Measurements from ENCODE around the gene HIP1. TPM values are rescaled to one million over a fixed set of nuclear protein-coding genes. Genes with fewer than 3 reads are reported as not detected.
"Not testable (repeated sequence)": the region's sequence is repeated elsewhere in the genome, so short reads cannot be mapped to it uniquely, and the experiment has no call there.

Gene HIP1
- total RNA-seq, 1 experiment from 2014 or later: 43.3 TPM

DNA sequence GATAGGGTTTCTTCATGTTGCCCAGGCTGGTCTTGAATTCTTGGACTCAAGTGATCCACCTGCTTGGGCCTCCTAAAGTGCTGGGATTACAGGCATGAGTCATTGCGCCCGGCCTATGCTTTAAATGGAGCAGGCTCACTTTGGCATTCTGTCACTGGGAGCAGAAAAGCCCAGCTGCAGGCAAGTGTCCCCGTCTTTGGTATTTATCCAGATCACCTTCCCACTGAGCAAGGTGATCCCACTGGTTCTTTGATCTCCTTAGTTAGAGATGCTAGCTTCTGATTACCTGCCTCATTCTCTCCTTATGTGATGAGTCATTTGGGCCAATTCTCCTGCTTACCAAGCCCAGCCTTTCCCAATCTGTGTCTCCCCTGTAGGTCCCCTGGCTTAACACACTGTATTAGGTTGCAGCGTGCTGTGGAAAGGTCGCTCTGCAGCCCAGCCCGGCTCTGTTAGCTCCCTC lies 207.4 kb downstream of the HIP1 start:
- peak; percentile 77 for DNase-seq (ENCODE audit: low read depth)

DNA sequence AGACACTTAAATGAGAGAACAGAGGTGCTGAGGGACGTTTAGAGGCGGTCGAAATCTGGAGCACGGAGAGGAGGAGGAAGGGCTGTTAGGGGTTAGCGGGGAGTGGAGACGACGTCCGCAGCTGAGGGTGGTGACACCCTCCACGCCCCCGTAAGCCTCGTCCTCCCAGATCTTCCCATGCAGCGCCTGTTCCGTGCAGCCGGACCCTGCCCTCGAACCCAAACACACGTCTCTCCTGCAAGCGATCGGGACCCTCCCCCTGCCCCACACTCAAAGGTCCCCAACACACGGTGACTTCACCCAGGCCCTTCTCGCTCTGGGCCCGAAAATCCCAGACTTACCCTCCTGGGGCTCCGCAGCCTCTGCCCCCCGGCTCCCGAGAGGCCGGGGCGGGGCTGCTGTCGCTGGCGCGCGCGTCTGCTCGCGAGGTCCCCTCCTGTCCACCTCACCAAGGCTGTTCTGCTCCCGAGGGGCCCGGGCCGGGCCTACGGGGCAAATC lies 211.5 kb downstream of the HIP1 start:
- peak; percentile 9 for DNase-seq (ENCODE audit: low read depth)

DNA sequence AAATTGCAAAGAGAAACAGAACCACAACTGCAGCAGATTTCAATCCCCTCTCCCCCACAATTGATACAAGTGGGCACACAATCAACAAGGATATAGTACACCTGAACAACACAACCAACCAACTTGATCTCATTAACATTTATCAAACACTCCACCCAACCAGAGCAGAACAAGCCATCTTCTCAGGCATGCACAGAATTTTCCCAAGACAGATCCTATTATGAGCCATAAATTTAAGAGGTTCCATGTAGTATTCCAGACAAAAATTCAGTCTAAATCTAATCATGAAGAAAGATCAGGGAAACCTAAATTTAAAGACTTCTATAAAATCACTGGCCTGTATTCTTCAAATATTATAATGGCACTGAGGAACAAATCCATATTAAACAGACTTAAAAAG lies 217.0 kb downstream of the HIP1 start:
- DNase-seq (ENCODE audit: low read depth): not testable (repeated sequence)

DNA sequence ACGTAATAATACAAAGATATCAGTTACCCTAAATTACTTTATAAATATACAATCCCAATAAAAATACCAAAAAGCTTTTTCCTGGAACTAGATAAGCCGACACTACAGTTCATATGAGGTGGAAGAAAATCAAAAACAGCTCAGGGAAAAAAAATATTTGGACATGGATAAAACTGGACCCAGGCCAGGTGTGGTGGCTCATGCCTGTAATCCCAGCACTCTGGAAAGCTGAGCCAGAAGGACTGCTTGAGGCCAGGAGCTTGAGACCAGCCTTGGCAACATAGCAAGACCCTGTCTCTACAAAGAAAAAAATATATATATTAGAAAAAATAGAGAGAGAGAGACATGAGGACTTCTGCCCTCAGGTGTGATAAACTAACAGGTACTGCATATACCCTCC lies 219.9 kb downstream of the HIP1 start:
- not testable (repeated sequence) for DNase-seq (ENCODE audit: low read depth)

DNA sequence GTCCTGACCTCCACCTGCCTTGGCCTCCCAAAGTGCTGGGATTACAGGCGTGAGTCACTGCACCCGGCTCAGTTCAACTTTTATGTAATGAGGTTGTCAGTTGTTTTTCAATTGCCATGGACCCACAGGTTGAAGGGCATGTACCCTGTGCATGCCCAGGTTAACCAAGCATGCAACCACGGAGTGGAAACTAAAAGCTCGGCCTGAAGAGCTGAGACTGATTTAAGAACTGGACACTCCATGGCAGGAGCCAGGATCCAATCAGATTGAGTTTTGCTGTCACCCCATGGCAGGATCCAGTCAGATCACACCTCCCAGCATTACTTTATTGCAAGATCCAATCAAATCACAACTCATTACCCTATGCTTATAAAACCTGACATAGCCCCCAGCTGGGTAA lies 229.7 kb downstream of the HIP1 start:
- DNase-seq (ENCODE audit: low read depth): not testable (repeated sequence)

DNA sequence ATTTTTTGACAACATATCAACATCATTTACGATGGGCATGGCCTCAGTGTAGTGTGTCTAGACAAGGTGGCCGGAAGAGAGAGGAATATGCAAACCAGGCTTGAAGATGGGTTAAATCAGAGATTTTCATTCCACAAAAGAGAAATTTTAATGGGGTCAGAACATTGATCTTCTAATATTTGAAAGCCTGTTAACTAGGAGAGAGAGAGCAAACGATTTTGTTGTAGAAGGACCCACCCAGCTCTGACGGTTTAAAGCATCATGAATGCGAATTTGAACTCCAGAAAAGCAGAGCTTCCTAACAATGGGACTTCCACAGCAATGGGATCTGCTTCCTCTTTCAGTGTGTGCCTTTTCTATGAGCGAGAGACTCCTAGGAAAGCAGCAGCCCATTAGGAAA lies 246.7 kb downstream of the HIP1 start, which contains the start of gene SPDYE5:
Gene SPDYE5, plus strand, starts transcription at position 301 of the 400 bp plus-strand sequence. CDS start 1,728 bp downstream, outside the sequence.
- not testable (repeated sequence) for DNase-seq (ENCODE audit: low read depth)

DNA sequence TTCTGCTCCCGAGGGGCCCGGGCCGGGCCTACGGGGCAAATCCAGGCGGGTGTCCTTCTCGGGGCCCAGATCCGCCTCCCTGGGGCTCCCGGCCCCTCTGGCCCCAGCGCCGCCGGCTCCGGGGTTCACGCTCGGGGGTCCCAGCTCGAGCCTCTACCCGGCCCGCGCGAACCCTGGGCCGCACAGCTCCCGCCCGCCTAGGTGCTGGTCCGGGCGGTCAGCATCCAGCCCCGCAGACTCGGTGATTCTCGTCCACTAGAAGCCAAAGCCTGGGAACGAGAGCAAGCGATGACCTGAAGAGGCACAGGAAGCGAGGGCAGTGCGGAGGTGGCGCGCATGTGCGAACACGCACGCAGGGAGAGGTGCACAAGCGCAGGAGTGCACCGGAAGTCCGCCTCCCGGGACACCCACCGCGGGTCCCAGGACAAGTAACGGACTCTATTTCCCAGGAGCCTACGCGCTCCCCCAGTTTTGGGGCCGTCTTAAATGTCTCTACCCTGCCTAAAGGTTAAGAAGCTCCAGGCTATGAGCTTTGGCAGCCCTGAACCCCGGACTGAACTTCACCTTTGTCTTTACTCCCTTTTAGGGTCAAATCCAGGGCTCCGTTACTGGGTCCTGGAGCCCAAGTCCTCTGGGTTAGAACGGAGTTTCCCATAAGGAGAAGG lies 252.6 kb downstream of the HIP1 start, which contains the start of gene POM121C:
Gene POM121C, minus strand, starts transcription at position 321 of the 665 bp plus-strand sequence. CDS start 44,803 bp downstream, outside the sequence.
- peak; percentile 93 for DNase-seq (ENCODE audit: low read depth)

DNA sequence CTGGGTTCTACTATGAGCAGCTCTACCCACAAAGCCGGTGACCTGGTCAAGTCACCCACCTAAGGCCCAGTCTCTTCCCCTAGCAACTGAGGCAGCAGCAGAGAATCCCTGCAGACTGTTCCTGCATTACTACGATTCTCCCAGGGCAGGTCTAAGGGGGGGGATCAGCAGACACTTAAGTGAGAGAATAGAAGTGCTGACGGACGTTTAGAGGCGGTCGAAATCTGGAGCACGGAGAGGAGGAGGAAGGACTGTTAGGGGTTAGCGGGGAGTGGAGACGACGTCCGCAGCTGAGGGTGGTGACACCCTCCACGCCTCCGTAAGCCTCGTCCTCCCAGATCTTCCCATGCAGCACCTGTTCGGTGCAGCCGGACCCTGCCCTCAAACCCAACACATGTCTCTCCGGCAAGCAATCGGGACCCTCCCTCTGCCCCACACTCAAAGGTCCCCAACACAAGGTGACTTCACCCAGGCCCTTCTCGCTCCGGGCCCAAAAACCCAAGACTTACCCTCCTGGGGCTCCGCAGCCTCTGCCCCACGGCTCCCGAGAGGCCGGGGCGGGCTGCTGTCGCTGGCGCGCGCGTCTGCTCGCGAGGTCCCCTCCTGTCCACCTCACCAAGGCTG lies 253.3 kb downstream of the HIP1 start:
- not testable (repeated sequence) for DNase-seq (ENCODE audit: low read depth)

Other genes with a start within 250 kb of the HIP1 start
- gene SPDYE5, start 246.6 kb downstream of the HIP1 start, total RNA-seq (2014; rRNA removed; shearing (Covaris generic)): not detected in 2 replicates
- 28.4 and 33.9 TPM in 2 replicates for gene CCL26, start 33.3 kb upstream of the HIP1 start, total RNA-seq (2014; rRNA removed; shearing (Covaris generic))
- gene CCL24, start 74.9 kb upstream of the HIP1 start, total RNA-seq (2014; rRNA removed; shearing (Covaris generic)): not detected in 2 replicates
- gene RHBDD2, start 140.1 kb upstream of the HIP1 start, total RNA-seq (2014; rRNA removed; shearing (Covaris generic)): 81.8 and 92.7 TPM in 2 replicates
- 56.8 and 90.1 TPM in 2 replicates for gene POR, start 176.2 kb upstream of the HIP1 start, total RNA-seq (2014; rRNA removed; shearing (Covaris generic))